Subcutaneous adipose tissue (tissue), 4 donors: ENCODE data around the gene SFMBT1. TPM values are rescaled to one million over a fixed set of nuclear protein-coding genes. Genes with fewer than 3 reads are reported as not detected.

Experiments
- total RNA-seq, 4 donors: library from RNA; depleted of rRNA; stranded (reverse); fragments of >200 nt; gene quantifications; one replicate each; pipeline ENCODE4 v1.1.0, GENCODE V29; 2016
- TF ChIP-seq, protein P1 (sequence below): fragments of 450-650 bp; IDR thresholded peaks from one replicate; pipeline ENCODE4 v1.5.1; 2016; ENCODE audit warnings: low read depth, mild to moderate bottlenecking, control low read depth, antibody characterized with exemption, moderate library complexity

Gene SFMBT1
- total RNA-seq, 4 donors from 2014 or later, result 4.9 to 15.5 (median 12.2) TPM

- TF ChIP-seq, protein P1, sequence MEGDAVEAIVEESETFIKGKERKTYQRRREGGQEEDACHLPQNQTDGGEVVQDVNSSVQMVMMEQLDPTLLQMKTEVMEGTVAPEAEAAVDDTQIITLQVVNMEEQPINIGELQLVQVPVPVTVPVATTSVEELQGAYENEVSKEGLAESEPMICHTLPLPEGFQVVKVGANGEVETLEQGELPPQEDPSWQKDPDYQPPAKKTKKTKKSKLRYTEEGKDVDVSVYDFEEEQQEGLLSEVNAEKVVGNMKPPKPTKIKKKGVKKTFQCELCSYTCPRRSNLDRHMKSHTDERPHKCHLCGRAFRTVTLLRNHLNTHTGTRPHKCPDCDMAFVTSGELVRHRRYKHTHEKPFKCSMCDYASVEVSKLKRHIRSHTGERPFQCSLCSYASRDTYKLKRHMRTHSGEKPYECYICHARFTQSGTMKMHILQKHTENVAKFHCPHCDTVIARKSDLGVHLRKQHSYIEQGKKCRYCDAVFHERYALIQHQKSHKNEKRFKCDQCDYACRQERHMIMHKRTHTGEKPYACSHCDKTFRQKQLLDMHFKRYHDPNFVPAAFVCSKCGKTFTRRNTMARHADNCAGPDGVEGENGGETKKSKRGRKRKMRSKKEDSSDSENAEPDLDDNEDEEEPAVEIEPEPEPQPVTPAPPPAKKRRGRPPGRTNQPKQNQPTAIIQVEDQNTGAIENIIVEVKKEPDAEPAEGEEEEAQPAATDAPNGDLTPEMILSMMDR, result no peak
Measured at GRCh38 chr3:53023072-53023823, 22.6 kb downstream of the SFMBT1 start.

DNA sequence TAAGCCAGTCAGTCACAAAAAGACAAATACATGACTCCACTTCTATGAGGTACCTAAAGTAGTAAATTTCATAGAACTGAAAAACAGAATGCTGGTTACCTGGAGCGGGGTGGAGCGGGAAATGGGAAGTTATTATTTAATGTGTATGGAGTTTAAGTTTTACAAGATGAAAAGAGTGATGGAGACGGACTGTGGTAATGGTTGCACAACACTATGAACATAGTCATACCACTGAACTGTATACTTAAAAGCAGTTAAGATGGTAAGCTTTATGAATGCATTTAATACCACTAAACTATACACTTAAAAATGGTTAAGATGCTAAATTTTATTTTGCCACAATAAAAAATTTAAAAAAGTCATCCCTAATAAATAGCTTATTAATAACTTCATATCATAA is 23.2 kb downstream of the SFMBT1 start:
- TF ChIP-seq, protein P1, result no peak

- TF ChIP-seq, protein P1, result no peak
Measured at GRCh38 chr3:53016236-53016635, 29.6 kb downstream of the SFMBT1 start.

GRCh38 chr3:53011324-53011723 is 34.5 kb downstream of the SFMBT1 start:
- TF ChIP-seq, protein P1, result no peak

- TF ChIP-seq, protein P1, result no peak
Measured at GRCh38 chr3:53009826-53010539, 35.9 kb downstream of the SFMBT1 start.

- TF ChIP-seq, protein P1, result no peak
Measured at GRCh38 chr3:53008932-53009331, 36.9 kb downstream of the SFMBT1 start.

- TF ChIP-seq, protein P1, result no peak
Measured at GRCh38 chr3:53005854-53006513, 39.9 kb downstream of the SFMBT1 start.
